Liver (tissue), 9 donors: Measurements from ENCODE around the gene VAT1. TPM values are rescaled to one million over a fixed set of nuclear protein-coding genes. Genes with fewer than 3 reads are reported as not detected.
A peak's percentile ranks its signal among the peaks of the same experiment; 100 is the strongest.

Experiments
- DNase-seq: peaks from one replicate; pipeline ENCODE4 v3.0.0-alpha.2; 2017; ENCODE audit warnings: low spot score
- H3K27ac ChIP-seq, 2 donors: one replicate each; pipeline ENCODE4 v1.7.0; 2013; ENCODE audit warnings: inconsistent platforms in 2 of 2, low read length in 2 of 2, control low read depth in 1 of 2, low read depth in 1 of 2, mild to moderate bottlenecking in 1 of 2
- H3K27me3 ChIP-seq, 4 donors: one replicate each; pipeline versions ENCODE4 v1.6.1 to v1.7.0; 2013; ENCODE audit warnings: low read length in 3 of 4, inconsistent platforms in 1 of 4, mild to moderate bottlenecking in 1 of 4, moderate library complexity in 1 of 4; ENCODE audit not compliant: control insufficient read depth in 4 of 4, insufficient read depth in 4 of 4
- H3K36me3 ChIP-seq, 4 donors: one replicate each; pipeline versions ENCODE4 v1.6.1 to v1.7.0; 2013; ENCODE audit warnings: low read length in 3 of 4, mild to moderate bottlenecking in 3 of 4, low read depth in 1 of 4, moderate library complexity in 1 of 4; ENCODE audit not compliant: control insufficient read depth in 4 of 4, insufficient read depth in 3 of 4
- H3K4me1 ChIP-seq, 4 donors: one replicate each; pipeline versions ENCODE4 v1.6.1 to v1.7.0; 2013; ENCODE audit warnings: low read length in 3 of 4, mild to moderate bottlenecking in 3 of 4, moderate library complexity in 1 of 4; ENCODE audit not compliant: control insufficient read depth in 4 of 4, insufficient read depth in 4 of 4
- H3K4me3 ChIP-seq, 3 donors: one replicate each; pipeline versions ENCODE4 v1.6.1 to v1.7.0; 2013; ENCODE audit warnings: low read length in 3 of 3, control low read depth in 1 of 3, low read depth in 1 of 3, mild to moderate bottlenecking in 1 of 3
- H3K9ac ChIP-seq, 2 donors: one replicate each; pipeline ENCODE4 v1.7.0; 2013; ENCODE audit warnings: low read length in 2 of 2, mild to moderate bottlenecking in 2 of 2, moderate library complexity in 2 of 2, control low read depth in 1 of 2, low read depth in 1 of 2
- H3K9me3 ChIP-seq, 4 donors: one replicate each; pipeline versions ENCODE4 v1.6.1 to v1.7.0; 2013; ENCODE audit warnings: low read length in 3 of 4; ENCODE audit not compliant: control insufficient read depth in 4 of 4
- FOXA1 ChIP-seq: IDR thresholded peaks from 2 replicates; pipeline ENCODE4 v1.6.1; 2016; ENCODE audit warnings: antibody characterized with exemption
- FOXA2 ChIP-seq: IDR thresholded peaks from 2 replicates; pipeline ENCODE4 v1.6.1; 2016; ENCODE audit warnings: antibody characterized with exemption
- GABPA ChIP-seq, 2 donors: IDR thresholded peaks in 1 of 2; conservative IDR thresholded peaks in 1 of 2; 2 replicates each; pipeline ENCODE4 v1.6.1; 2016; ENCODE audit warnings: antibody characterized with exemption in 2 of 2, mild to moderate bottlenecking in 1 of 2, moderate library complexity in 1 of 2
- HNF4A ChIP-seq, 2 donors: conservative IDR thresholded peaks; 2 replicates each; pipeline ENCODE4 v1.6.1; 2016; ENCODE audit warnings: antibody characterized with exemption in 2 of 2, mild to moderate bottlenecking in 2 of 2
- HNF4G ChIP-seq: IDR thresholded peaks from 2 replicates; pipeline ENCODE4 v1.6.1; 2016; ENCODE audit warnings: antibody characterized with exemption
- JUND ChIP-seq, 2 donors: IDR thresholded peaks; 2 replicates each; pipeline ENCODE4 v1.6.1; 2016; ENCODE audit warnings: antibody characterized with exemption in 2 of 2
- NR2F2 ChIP-seq: IDR thresholded peaks from 2 replicates; pipeline ENCODE4 v1.6.1; 2016; ENCODE audit warnings: antibody characterized with exemption
- RAD21 ChIP-seq, 2 donors: IDR thresholded peaks; 2 replicates each; pipeline ENCODE4 v1.6.1; 2016; ENCODE audit warnings: antibody characterized with exemption in 2 of 2, mild to moderate bottlenecking in 2 of 2
- RXRA ChIP-seq, 2 donors: IDR thresholded peaks; 2 replicates each; pipeline ENCODE4 v1.6.1; 2017 to 2018; ENCODE audit warnings: antibody characterized with exemption in 2 of 2, mild to moderate bottlenecking in 1 of 2
- SP1 ChIP-seq: IDR thresholded peaks from 2 replicates; pipeline ENCODE4 v1.6.1; 2018; ENCODE audit warnings: antibody characterized with exemption, mild to moderate bottlenecking
- YY1 ChIP-seq: IDR thresholded peaks from 2 replicates; pipeline ENCODE4 v1.6.1; 2016; ENCODE audit warnings: antibody characterized with exemption, mild to moderate bottlenecking
- ZBTB33 ChIP-seq: IDR thresholded peaks from 2 replicates; pipeline ENCODE4 v1.6.1; 2016; ENCODE audit warnings: antibody characterized with exemption
- WGBS: extraction: QIAGEN DNeasy Blood & Tissue Kit; methylation state at CpG from one replicate; pipeline ENCODE4 v1.1.7; 2013; 5-methylcytosine and 5-hydroxymethylcytosine counted together
- polyA plus RNA-seq, 2 donors: library from polyadenylated mRNA; stranded (reverse) in 1 of 2; unstranded in 1 of 2; fragments of 200-250 nt in 1 of 2; fragments of >200 nt in 1 of 2; fragmentation: Nextera tagmentation in 1 of 2; extraction: Ambion mirVana in 1 of 2; gene quantifications; one replicate each; pipeline versions ENCODE4 v1.2.1 to v1.2.3, GENCODE V29; 2013 to 2015
- total RNA-seq, 2 donors: library from RNA; depleted of rRNA; stranded (reverse); fragments of >200 nt; gene quantifications; one replicate each; pipeline ENCODE4 v1.2.3, GENCODE V29; 2014
- TF ChIP-seq, protein P1 (sequence below): fragments of 150-350 bp; IDR thresholded peaks from 2 replicates; pipeline ENCODE4 v1.5.1; 2017; ENCODE audit warnings: improper control_type of control experiment, low read depth, low read length; ENCODE audit not compliant: missing input control
- TF ChIP-seq, protein P2 (sequence below): IDR thresholded peaks from 2 replicates; pipeline ENCODE4 v1.6.1; 2016; ENCODE audit warnings: antibody characterized with exemption
- TF ChIP-seq, protein P3 (sequence below): IDR thresholded peaks from 2 replicates; pipeline ENCODE4 v1.6.1; 2016; ENCODE audit warnings: antibody characterized with exemption, mild to moderate bottlenecking
- TF ChIP-seq, protein P4 (sequence below): IDR thresholded peaks from 2 replicates; pipeline ENCODE4 v1.6.1; 2016; ENCODE audit warnings: antibody characterized with exemption
- donor health status: healthy.
- donor health status: healthy.
- donor health status: healthy.
- donor health status: healthy.
- donor health status: healthy.

Gene VAT1
- total and polyA plus RNA-seq, 4 donors, result 16.3 to 38.8 (median 25.4) TPM

- TF ChIP-seq, protein P1, sequence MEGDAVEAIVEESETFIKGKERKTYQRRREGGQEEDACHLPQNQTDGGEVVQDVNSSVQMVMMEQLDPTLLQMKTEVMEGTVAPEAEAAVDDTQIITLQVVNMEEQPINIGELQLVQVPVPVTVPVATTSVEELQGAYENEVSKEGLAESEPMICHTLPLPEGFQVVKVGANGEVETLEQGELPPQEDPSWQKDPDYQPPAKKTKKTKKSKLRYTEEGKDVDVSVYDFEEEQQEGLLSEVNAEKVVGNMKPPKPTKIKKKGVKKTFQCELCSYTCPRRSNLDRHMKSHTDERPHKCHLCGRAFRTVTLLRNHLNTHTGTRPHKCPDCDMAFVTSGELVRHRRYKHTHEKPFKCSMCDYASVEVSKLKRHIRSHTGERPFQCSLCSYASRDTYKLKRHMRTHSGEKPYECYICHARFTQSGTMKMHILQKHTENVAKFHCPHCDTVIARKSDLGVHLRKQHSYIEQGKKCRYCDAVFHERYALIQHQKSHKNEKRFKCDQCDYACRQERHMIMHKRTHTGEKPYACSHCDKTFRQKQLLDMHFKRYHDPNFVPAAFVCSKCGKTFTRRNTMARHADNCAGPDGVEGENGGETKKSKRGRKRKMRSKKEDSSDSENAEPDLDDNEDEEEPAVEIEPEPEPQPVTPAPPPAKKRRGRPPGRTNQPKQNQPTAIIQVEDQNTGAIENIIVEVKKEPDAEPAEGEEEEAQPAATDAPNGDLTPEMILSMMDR, result no peak
- TF ChIP-seq HNF4A (conservative IDR thresholded peaks at IDR 0.05) (no peak), RAD21 (IDR thresholded peaks at IDR 0.05) (no peak)
Observed at GRCh38 chr17:43018008-43018853, 4.0 kb downstream of the VAT1 start (continued).

- H3K9ac ChIP-seq, result no peak overlapping the region
- H3K36me3 ChIP-seq, result peaks cover 0 to 28% (median 10%) of the 10 kb centered on the region in 4 donors
- H3K27me3 ChIP-seq, result no peaks in the 10 kb centered on the region
- no peak for DNase-seq
- no peak overlapping the region for H3K4me3 ChIP-seq
- no peaks in the 10 kb centered on the region for H3K9me3 ChIP-seq
- no peak for TF ChIP-seq RXRA (IDR thresholded peaks at IDR 0.05)
- no peak for TF ChIP-seq SP1
- TF ChIP-seq YY1, result no peak
- no peak for TF ChIP-seq GABPA (IDR thresholded peaks at IDR 0.05 in 1 of 2, conservative IDR thresholded peaks at IDR 0.05 in 1 of 2)
- no peak for TF ChIP-seq FOXA2
- no peak for TF ChIP-seq JUND (IDR thresholded peaks at IDR 0.05)
- TF ChIP-seq RAD21 (IDR thresholded peaks at IDR 0.05), result no peak
- TF ChIP-seq, protein P2, sequence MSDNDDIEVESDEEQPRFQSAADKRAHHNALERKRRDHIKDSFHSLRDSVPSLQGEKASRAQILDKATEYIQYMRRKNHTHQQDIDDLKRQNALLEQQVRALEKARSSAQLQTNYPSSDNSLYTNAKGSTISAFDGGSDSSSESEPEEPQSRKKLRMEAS, result no peak
- no peak for TF ChIP-seq ZBTB33
- TF ChIP-seq HNF4G, result no peak
- TF ChIP-seq NR2F2, result no peak
- TF ChIP-seq, protein P3, sequence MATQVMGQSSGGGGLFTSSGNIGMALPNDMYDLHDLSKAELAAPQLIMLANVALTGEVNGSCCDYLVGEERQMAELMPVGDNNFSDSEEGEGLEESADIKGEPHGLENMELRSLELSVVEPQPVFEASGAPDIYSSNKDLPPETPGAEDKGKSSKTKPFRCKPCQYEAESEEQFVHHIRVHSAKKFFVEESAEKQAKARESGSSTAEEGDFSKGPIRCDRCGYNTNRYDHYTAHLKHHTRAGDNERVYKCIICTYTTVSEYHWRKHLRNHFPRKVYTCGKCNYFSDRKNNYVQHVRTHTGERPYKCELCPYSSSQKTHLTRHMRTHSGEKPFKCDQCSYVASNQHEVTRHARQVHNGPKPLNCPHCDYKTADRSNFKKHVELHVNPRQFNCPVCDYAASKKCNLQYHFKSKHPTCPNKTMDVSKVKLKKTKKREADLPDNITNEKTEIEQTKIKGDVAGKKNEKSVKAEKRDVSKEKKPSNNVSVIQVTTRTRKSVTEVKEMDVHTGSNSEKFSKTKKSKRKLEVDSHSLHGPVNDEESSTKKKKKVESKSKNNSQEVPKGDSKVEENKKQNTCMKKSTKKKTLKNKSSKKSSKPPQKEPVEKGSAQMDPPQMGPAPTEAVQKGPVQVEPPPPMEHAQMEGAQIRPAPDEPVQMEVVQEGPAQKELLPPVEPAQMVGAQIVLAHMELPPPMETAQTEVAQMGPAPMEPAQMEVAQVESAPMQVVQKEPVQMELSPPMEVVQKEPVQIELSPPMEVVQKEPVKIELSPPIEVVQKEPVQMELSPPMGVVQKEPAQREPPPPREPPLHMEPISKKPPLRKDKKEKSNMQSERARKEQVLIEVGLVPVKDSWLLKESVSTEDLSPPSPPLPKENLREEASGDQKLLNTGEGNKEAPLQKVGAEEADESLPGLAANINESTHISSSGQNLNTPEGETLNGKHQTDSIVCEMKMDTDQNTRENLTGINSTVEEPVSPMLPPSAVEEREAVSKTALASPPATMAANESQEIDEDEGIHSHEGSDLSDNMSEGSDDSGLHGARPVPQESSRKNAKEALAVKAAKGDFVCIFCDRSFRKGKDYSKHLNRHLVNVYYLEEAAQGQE, result no peak
- no peak for TF ChIP-seq FOXA1
- no peak for TF ChIP-seq HNF4A (conservative IDR thresholded peaks at IDR 0.05)
- TF ChIP-seq, protein P4, sequence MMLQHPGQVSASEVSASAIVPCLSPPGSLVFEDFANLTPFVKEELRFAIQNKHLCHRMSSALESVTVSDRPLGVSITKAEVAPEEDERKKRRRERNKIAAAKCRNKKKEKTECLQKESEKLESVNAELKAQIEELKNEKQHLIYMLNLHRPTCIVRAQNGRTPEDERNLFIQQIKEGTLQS, result no peak
- H3K4me1 ChIP-seq, result peaks cover 3 to 19% (median 12%) of the 10 kb centered on the region in 4 donors
- peak overlapping the region in 1 of 2 donors; percentile 29 for H3K27ac ChIP-seq
- WGBS, result 96% methylated on average over 7 of the region's 7 CpGs
Observed at GRCh38 chr17:43016216-43016615, 6.0 kb downstream of the VAT1 start.
